HG03159 (cell line): ENCODE measurements around the gene CLIC5.

Source experiments
- ATAC-seq: cut with Tn5 transposase; IDR thresholded peaks from one replicate; pipeline ENCODE4 v1.9.1; 2021; ENCODE audit warnings: mild to moderate bottlenecking, moderate library complexity; ENCODE audit not compliant: unreplicated experiment

CLIC5 gene

GRCh38 chr6:46000905-46001304, 14.8 kb downstream of the CLIC5 start:
- ATAC-seq = no peak

GRCh38 chr6:45998524-45998923, 17.1 kb downstream of the CLIC5 start:
- no peak for ATAC-seq

GRCh38 chr6:45997875-45998506, 17.7 kb downstream of the CLIC5 start:
- ATAC-seq = no peak

- ATAC-seq = no peak
Measured at GRCh38 chr6:45991189-45991588, 24.5 kb downstream of the CLIC5 start.

- ATAC-seq = no peak
Measured at GRCh38 chr6:45990162-45990561, 25.5 kb downstream of the CLIC5 start.

- no peak for ATAC-seq
Measured at GRCh38 chr6:45988635-45989034, 27.0 kb downstream of the CLIC5 start.

GRCh38 chr6:45987856-45988255, 27.8 kb downstream of the CLIC5 start:
- ATAC-seq = no peak

GRCh38 chr6:45986746-45987274, 28.9 kb downstream of the CLIC5 start:
- no peak for ATAC-seq

GRCh38 chr6:45984788-45985425, 30.8 kb downstream of the CLIC5 start:
- no peak for ATAC-seq

GRCh38 chr6:45984347-45984746, 31.3 kb downstream of the CLIC5 start:
- ATAC-seq = no peak

GRCh38 chr6:45983062-45983461, 32.6 kb downstream of the CLIC5 start:
- ATAC-seq = no peak

GRCh38 chr6:45982280-45983036, 33.2 kb downstream of the CLIC5 start:
- ATAC-seq = no peak

- ATAC-seq = no peak
Measured at GRCh38 chr6:45981046-45981445, 34.6 kb downstream of the CLIC5 start.

- no peak for ATAC-seq
Measured at GRCh38 chr6:45979311-45979710, 36.3 kb downstream of the CLIC5 start.

- ATAC-seq = no peak
Measured at GRCh38 chr6:45974596-45974995, 41.1 kb downstream of the CLIC5 start.

- ATAC-seq = no peak
Measured at GRCh38 chr6:45972795-45973503, 42.7 kb downstream of the CLIC5 start.

- ATAC-seq = no peak
Measured at GRCh38 chr6:45971287-45971686, 44.4 kb downstream of the CLIC5 start.

- no peak for ATAC-seq
Measured at GRCh38 chr6:45970326-45970725, 45.3 kb downstream of the CLIC5 start.

- ATAC-seq = no peak
Measured at GRCh38 chr6:45969883-45970282, 45.8 kb downstream of the CLIC5 start.

- no peak for ATAC-seq
Measured at GRCh38 chr6:45969026-45969425, 46.6 kb downstream of the CLIC5 start.

GRCh38 chr6:45967363-45967762, 48.3 kb downstream of the CLIC5 start:
- no peak for ATAC-seq
